SJSA1 (cell line): Measurements from ENCODE around the gene LMTK2. TPM values are rescaled to one million over a fixed set of nuclear protein-coding genes. Genes with fewer than 3 reads are reported as not detected.

ENCODE experiments used
- DNase-seq, 2 experiments: peaks; one replicate each; pipeline ENCODE4 v3.0.0-alpha.2; 2015 to 2020; ENCODE audit warnings: low spot score in 2 of 2, low read depth in 1 of 2
- H3K27ac ChIP-seq: fragments of 250-450 bp; sonication (Bioruptor Pico); 2 replicates; pipeline ENCODE4 v1.5.1; 2020; ENCODE audit warnings: mild to moderate bottlenecking, moderate library complexity
- H3K27me3 ChIP-seq: fragments of 250-450 bp; sonication (Bioruptor Pico); replicated peaks from 2 replicates; pipeline ENCODE4 v1.5.1; 2020; ENCODE audit warnings: mild to moderate bottlenecking, moderate library complexity
- H3K36me3 ChIP-seq: fragments of 250-450 bp; sonication (Bioruptor Pico); 2 replicates; pipeline ENCODE4 v1.5.1; 2020; ENCODE audit warnings: mild to moderate bottlenecking
- H3K4me1 ChIP-seq: fragments of 250-450 bp; sonication (Bioruptor Pico); replicated peaks from 2 replicates; pipeline ENCODE4 v1.6.1; 2021; ENCODE audit warnings: mild to moderate bottlenecking
- H3K4me3 ChIP-seq: fragments of 250-450 bp; sonication (Bioruptor Pico); 2 replicates; pipeline ENCODE4 v1.5.1; 2020; ENCODE audit warnings: mild to moderate bottlenecking
- H3K9me3 ChIP-seq: fragments of 250-450 bp; sonication (Bioruptor Pico); replicated peaks from 2 replicates; pipeline ENCODE4 v1.5.1; 2020; ENCODE audit warnings: mild to moderate bottlenecking
- total RNA-seq: library from RNA; depleted of rRNA; stranded (reverse); fragments of >200 nt; shearing (Covaris generic); gene quantifications from 2 replicates; pipeline ENCODE4 v1.2.3, GENCODE V29; 2014

LMTK2 gene
- total RNA-seq, 1 experiment from 2014 or later, result 8.8 TPM

DNA sequence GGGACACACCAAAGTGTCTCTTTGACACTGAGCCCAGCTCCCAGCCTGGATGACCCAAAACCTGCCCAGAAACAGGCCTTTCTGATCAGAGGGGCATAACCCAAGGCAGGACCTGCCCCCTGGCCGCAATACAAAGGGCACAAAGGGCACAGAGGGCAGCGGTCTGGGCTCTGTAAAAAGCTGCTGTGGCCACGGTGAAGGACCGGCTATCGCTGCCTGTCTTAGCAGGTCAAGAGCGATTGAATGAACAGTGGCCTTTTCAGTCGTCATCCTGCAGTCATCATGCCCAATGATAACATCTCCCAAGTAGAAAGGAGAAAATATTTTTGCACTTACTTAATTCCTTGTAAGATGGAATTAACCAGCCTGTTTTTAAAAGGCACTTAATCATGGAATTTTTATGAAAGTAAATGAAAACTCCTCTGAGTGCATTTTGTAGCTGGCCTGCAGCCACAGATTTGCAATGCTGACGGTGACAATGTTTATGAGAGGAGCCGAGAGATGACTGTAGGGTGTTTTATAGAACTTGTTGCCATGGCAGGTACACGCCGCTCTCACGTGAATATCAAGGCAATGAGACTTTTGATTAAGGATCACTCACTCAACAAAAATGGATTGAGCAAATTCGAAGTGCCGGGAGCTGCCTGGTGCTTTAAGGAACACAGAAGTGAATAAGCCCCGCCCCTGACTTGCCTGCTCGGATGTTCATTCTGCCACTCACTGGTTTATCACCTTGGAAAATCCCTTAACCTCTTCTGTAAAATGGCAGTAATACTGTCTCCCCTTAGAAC, 57.2 kb downstream of the LMTK2 start:
- no peak overlapping the region for H3K4me3 ChIP-seq
- H3K27ac ChIP-seq, result no peak overlapping the region

DNA sequence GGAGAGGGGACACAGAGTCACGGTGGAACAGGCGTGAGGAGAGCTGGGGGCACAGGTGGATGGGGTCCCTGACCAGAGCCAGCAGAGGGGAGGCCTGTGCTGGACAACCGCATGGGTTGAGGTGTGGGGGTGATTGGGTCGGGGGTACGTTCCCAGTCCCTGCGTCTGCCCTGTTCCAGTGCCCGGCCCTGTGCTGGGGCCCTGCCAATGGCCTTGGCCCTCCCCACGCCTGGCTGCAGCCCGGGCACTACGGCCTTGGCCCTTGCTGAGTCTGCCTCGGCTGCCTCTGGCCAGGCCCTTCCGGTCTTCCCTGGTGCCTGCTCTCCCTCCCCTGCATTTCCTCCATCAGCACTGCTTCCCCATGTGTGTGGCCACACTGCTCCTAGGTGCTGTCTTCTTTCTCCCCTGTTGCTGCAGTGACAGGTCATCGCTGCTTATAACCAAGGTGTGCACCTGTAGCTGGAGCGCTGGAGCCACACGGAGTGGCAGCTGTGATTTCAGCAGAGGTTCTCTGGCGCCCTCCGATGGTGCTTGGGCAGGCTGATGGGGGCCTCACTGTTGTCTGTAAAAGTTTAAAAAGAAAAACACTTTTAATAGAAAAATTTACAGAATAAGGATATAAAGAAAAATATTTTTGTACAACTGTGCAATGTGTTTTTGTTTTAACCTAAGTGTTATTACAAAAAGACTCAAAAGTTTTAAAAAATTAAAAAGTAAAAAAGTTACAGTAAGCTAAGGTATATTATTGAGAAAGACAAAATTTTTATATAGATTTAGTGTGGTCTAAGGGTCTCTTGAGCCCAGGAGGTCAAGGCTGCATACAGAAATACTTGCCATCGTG, 59.4 kb downstream of the LMTK2 start:
- H3K9me3 ChIP-seq, result no peaks in the 10 kb centered on the region
- H3K27me3 ChIP-seq, result no peaks in the 10 kb centered on the region
- H3K4me1 ChIP-seq, result no peaks in the 10 kb centered on the region
- no peaks in the 10 kb centered on the region for H3K36me3 ChIP-seq
- H3K4me3 ChIP-seq, result no peak overlapping the region
- no peak overlapping the region for H3K27ac ChIP-seq
- DNase-seq, result peak in 1 of 2 experiments; percentile 11

More for the DNA sequence above, 57.2 kb downstream of the LMTK2 start:
- no peak for DNase-seq
- peaks cover 12% of the 10 kb centered on the region; the same call in 1 of the 2 replicates for H3K36me3 ChIP-seq
- no peaks in the 10 kb centered on the region for H3K27me3 ChIP-seq
- no peaks in the 10 kb centered on the region for H3K4me1 ChIP-seq
- H3K9me3 ChIP-seq, result no peaks in the 10 kb centered on the region

DNA sequence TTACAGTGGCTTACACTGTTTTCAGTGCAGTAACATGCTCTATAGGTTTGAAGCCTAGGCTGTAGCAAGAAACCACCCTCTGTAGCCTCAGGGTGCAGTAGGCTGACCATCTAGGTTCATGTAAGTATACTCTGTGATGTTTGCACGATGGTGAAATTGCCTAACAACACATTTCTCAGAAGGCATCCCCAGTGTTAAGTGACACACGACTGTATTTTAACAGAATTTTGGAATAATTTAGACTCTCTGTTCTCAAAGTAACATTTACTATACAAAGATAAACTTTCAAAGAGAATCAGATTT, 60.0 kb downstream of the LMTK2 start:
- no peaks in the 10 kb centered on the region for H3K4me1 ChIP-seq
- H3K4me3 ChIP-seq, result no peak overlapping the region
- no peak for DNase-seq

DNA sequence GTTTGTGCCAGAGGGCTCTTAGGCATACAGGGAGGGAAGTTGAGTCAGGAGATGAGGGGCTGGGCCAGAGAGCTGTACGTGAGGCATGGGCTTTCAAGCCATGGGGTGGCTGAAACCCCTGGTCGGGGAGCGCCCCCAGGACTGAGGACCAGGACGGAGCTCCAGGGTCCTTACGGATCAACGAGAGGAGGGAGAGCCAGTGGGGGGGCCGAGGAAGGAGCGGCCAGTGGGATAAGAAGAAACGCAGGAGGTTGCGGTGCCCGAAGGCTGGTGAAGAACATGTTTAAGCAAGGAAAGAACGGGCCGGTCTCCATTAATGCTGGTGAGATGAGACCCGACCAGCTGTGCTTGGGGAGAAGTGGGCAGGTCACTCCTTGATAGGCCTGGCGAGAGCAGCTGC, 61.0 kb downstream of the LMTK2 start:
- Histone ChIP-seq H3K27ac (no peak overlapping the region), H3K27me3 (no peaks in the 10 kb centered on the region), H3K4me1 (no peaks in the 10 kb centered on the region), H3K4me3 (no peak overlapping the region), H3K36me3 (no peaks in the 10 kb centered on the region), H3K9me3 (no peaks in the 10 kb centered on the region)
- no peak for DNase-seq

More for the DNA sequence above, 60.0 kb downstream of the LMTK2 start:
- no peaks in the 10 kb centered on the region for H3K36me3 ChIP-seq
- no peaks in the 10 kb centered on the region for H3K9me3 ChIP-seq
- H3K27ac ChIP-seq, result no peak overlapping the region
- H3K27me3 ChIP-seq, result no peaks in the 10 kb centered on the region

DNA sequence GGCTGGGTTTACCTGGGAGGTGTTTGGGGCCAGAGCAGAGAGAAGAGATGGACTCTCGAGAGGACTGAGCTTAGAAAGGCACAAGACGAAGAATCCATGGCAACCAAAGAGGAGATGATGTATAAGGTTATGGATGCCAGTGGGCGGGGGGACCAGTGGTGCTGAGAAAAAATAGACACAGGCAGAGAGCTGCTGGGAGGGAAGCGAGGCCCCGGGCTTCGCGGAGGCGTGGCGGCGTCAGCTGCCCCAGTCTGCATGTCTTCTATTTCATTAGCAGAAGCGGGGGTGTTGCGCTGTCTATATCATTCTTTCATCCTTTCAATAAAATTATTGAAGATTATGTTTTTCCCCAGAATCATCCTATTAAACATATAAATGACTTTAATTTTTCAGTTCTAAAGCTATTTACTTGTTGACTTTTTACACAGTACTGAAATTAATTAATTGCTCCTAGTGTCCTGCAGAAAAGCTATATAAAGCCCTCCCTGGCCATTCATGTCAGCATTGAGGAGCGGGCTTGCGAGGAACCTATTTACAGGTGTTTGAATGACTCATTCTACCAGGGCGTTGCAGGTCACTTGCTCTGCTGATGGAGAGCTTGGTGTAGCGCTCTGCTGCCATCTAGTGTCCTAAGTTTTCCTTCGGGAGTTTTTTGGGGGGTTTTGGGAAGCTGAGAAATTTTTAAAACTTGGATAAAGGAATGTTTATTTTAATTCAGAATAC, 61.7 kb downstream of the LMTK2 start:
- Histone ChIP-seq H3K4me3 (no peak overlapping the region), H3K4me1 (no peaks in the 10 kb centered on the region), H3K36me3 (no peaks in the 10 kb centered on the region), H3K9me3 (no peaks in the 10 kb centered on the region), H3K27ac (no peak overlapping the region), H3K27me3 (no peaks in the 10 kb centered on the region)
- DNase-seq, result peak in 1 of 2 experiments; percentile 59

DNA sequence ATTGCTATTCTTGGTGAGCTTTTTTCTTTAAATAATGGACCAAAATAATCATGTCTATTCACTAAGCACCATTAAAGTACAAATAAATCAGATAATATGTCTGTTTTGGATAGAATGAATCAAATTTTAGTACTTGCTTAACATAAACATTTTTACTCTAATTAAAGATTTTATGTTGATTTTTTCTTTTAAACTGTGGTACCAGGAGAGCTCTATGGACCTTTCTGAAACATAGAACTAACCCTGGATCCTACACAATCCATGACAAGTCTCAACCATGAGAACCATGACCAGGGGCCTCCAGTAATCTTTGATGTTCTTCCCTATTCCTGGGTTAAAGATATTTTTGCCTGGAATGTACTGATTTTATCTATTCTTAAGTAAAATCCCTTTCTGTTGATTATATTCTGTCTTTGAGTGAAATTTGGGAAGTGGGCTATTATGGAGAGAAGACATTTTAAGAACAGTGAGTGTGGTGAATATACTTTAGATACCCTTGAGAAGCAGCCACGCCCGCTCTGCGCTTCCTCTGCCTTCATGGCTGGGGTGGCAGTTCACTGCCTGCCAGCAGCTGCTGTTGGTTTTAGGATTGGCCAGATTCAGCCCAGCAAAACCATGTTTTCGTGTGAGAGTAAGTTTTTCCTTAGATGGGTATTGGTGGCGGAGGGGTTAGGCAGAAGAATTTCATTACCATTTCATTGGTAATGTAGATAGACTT, 62.4 kb downstream of the LMTK2 start:
- no peak for DNase-seq
- no peak overlapping the region for H3K27ac ChIP-seq
- no peaks in the 10 kb centered on the region for H3K36me3 ChIP-seq
- H3K27me3 ChIP-seq, result no peaks in the 10 kb centered on the region
- no peak overlapping the region for H3K4me3 ChIP-seq
- H3K9me3 ChIP-seq, result no peaks in the 10 kb centered on the region
- H3K4me1 ChIP-seq, result no peaks in the 10 kb centered on the region

DNA sequence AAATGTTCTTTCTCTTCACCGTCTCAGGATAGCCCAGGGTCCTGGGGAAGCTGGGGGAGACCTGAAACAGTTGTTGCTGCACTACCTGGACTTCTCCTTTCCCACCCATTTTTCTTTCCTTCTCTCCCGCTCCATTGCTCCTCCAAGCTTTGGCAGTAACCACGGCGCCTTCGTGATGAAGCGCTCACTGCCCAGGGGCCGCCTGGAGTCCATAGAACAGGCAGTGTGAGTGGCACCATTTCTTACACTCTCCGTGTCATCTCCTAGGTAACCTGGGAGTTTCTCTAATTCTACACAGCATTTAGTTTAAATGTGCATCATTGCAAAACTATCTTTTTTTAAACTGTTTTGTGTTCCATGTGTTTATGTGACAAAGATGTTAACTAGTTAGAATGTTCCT, 64.3 kb downstream of the LMTK2 start:
- Histone ChIP-seq H3K27me3 (no peaks in the 10 kb centered on the region), H3K36me3 (no peaks in the 10 kb centered on the region), H3K9me3 (no peaks in the 10 kb centered on the region), H3K4me3 (no peak overlapping the region), H3K4me1 (no peaks in the 10 kb centered on the region), H3K27ac (no peak overlapping the region)
- DNase-seq, result no peak

DNA sequence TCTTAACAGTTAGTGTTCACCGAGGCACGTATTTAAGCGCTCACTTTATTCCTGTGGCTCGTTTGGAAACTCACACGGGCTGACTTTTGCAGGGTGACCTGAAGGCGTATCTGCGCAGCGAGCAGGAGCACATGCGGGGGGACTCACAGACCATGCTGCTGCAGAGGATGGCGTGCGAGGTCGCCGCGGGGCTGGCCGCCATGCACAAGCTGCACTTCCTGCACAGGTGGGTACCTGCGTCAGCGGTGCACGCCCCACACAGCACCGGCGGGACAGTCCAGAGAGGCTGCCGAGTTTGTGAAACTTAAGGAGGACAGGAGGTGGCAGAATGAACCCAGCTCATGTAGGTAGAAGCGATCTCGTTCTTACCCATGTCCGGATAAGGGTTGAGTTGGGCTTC, 64.8 kb downstream of the LMTK2 start:
- H3K36me3 ChIP-seq, result no peaks in the 10 kb centered on the region
- H3K27ac ChIP-seq, result no peak overlapping the region
- H3K9me3 ChIP-seq, result no peaks in the 10 kb centered on the region
- DNase-seq, result no peak
- no peaks in the 10 kb centered on the region for H3K27me3 ChIP-seq
- no peaks in the 10 kb centered on the region for H3K4me1 ChIP-seq
- H3K4me3 ChIP-seq, result no peak overlapping the region

DNA sequence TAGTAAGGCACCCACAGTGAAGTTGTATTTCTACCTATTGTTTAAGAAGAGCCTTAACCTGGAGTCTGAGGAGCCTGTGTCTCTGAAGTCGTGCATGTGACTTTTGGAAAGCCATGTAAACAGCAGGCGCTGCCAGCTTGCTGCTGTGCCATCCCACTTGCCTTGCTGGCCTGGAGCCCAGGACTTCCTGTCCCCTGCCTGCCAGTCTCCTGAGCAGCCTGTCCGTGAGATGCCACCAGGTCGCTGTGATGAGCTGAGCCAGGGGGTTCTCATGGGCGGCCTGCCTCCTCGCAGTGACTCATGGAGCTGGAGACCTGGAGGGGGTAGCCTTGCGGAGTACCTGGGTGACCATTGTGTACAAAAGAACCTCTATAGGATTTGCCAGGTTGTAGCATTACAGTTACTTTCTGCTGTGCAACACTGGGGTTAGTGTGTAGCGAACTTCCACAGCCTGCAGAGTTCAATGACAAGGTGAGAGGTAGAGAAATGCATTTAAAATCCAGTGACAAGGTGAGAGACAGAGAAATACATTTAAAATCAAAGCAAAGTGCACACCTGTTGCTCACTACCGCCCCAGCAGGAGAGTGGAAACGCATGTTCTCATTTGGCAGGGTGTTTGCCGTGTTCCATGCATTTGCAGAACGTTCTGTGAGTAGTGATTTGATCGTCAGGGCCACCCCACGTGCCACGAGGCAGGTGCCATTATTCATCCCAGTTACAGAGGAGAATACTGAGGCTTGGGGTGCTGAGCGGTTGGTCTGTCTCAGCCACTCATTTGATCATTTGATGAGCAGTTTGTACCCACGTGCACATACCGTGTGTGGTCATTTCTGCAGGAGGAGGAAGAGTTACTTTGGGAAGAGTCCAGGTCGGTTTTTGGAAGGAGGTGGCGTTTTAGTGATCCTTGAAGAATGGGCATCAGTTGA, 67.9 kb downstream of the LMTK2 start:
- no peaks in the 10 kb centered on the region for H3K27me3 ChIP-seq
- H3K27ac ChIP-seq, result no peak overlapping the region
- no peaks in the 10 kb centered on the region for H3K36me3 ChIP-seq
- no peaks in the 10 kb centered on the region for H3K9me3 ChIP-seq
- DNase-seq, result no peak
- no peak overlapping the region for H3K4me3 ChIP-seq
- H3K4me1 ChIP-seq, result no peaks in the 10 kb centered on the region

DNA sequence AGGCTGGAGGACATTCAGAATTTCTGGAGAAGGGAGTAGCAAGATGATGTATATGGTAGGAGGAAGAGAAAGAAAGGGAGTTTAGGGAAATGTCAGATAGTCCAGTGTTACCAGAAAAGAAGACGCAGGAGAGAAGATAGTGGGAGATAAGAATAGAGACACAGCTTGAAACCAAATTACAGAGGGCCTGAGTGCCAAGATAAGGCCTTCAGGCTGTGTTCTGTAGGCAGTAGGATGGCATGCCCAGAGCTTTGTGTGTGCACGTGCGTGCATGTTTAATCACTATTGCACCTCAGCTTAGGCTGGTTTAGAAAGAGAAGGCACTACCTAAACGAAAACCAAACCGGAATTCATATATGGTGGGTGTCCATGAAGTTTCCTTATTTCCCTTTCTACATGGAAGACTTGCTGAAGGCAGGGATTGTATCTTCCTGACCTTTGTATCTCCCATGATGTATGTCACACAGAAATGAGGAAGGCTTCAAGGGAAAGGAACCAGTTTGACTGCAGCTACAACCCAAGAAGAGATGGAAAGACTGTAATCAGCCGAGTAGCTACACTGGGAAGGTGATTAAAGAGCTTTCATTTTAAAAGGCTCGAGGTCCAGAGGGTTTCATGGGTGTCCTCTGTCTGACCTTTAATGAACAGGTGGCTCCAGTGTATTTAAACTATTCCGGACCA, 68.7 kb downstream of the LMTK2 start:
- Histone ChIP-seq H3K27me3 (no peaks in the 10 kb centered on the region), H3K9me3 (no peaks in the 10 kb centered on the region), H3K4me3 (no peak overlapping the region), H3K27ac (no peak overlapping the region), H3K36me3 (no peaks in the 10 kb centered on the region), H3K4me1 (no peaks in the 10 kb centered on the region)
- DNase-seq, result no peak

DNA sequence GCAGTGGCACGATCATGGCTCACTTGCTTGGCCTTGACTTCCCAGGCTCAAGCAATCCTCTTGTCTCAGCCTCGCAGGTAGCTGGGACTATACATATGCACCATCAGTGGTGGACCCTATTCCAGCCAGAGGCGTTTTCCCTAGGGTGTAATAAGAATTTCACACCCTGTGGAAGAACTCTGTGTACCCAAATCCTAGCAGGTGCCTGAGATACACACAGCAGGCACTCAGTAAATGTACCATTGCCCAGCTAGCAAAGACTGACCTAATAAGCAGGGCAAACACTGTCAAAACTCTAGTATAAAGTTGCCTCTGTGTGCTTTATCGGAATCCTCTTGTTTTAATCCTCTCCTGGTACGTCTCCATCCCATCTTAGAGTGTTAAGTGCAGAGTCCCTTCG, 70.9 kb downstream of the LMTK2 start:
- no peaks in the 10 kb centered on the region for H3K36me3 ChIP-seq
- H3K9me3 ChIP-seq, result no peaks in the 10 kb centered on the region
- H3K27ac ChIP-seq, result no peak overlapping the region

DNA sequence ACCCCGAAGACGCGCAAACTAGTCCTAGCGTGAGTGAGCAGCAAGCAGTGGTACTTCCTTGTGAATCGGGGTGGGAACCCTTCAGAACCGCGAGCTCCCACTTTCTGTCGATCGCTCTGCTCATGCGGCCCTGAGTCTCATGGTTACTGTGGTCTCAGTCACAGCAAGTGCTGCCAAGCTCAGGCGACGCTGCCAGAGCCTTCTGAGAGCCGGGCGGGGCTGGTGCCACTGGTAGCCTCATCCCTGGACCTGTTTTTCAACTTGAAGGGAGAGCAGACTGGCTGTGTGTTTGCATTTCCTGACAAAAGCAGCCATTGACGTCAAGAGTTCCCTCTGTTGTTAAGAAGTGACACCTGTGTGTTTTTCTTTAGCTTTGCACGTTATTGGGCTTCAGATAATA, 71.7 kb downstream of the LMTK2 start:
- Histone ChIP-seq H3K27me3 (no peaks in the 10 kb centered on the region), H3K36me3 (no peaks in the 10 kb centered on the region), H3K27ac (no peak overlapping the region), H3K9me3 (no peaks in the 10 kb centered on the region), H3K4me1 (no peaks in the 10 kb centered on the region), H3K4me3 (no peak overlapping the region)
- DNase-seq, result no peak

More for the DNA sequence above, 70.9 kb downstream of the LMTK2 start:
- H3K4me3 ChIP-seq, result no peak overlapping the region
- H3K4me1 ChIP-seq, result no peaks in the 10 kb centered on the region
- DNase-seq, result no peak
- H3K27me3 ChIP-seq, result no peaks in the 10 kb centered on the region
